Parathyroid adenoma (tissue), 2 donors: ENCODE measurements around the gene PHKB.

Source experiments
- H2AFZ ChIP-seq: fragments of 300-600 bp; sonication (generic); one replicate; pipeline ENCODE4 v1.7.0; 2017; ENCODE audit warnings: antibody characterized with exemption, mild to moderate bottlenecking
- H3K27ac ChIP-seq: fragments of 300-600 bp; sonication (generic); one replicate; pipeline ENCODE4 v1.7.0; 2017
- H3K27me3 ChIP-seq: fragments of 300-600 bp; sonication (generic); one replicate; pipeline ENCODE4 v1.7.0; 2017; ENCODE audit warnings: low read length; ENCODE audit not compliant: control insufficient read depth, insufficient read depth
- H3K36me3 ChIP-seq: fragments of 300-600 bp; sonication (generic); one replicate; pipeline ENCODE4 v1.7.0; 2017; ENCODE audit warnings: low read length; ENCODE audit not compliant: control insufficient read depth, insufficient read depth
- H3K4me1 ChIP-seq: fragments of 300-600 bp; sonication (generic); one replicate; pipeline ENCODE4 v1.7.0; 2017; ENCODE audit warnings: control low read depth
- H3K4me2 ChIP-seq: fragments of 300-600 bp; sonication (generic); one replicate; pipeline ENCODE4 v1.7.0; 2017; ENCODE audit warnings: low read length
- H3K4me3 ChIP-seq: fragments of 300-600 bp; sonication (generic); one replicate; pipeline ENCODE4 v1.7.0; 2017; ENCODE audit warnings: low read depth, low read length
- H3K79me2 ChIP-seq: fragments of 300-600 bp; sonication (generic); one replicate; pipeline ENCODE4 v1.7.0; 2017; ENCODE audit warnings: control low read depth
- H3K9ac ChIP-seq: fragments of 300-600 bp; sonication (generic); one replicate; pipeline ENCODE4 v1.7.0; 2017; ENCODE audit warnings: mild to moderate bottlenecking
- H3K9me3 ChIP-seq: fragments of 300-600 bp; sonication (generic); one replicate; pipeline ENCODE4 v1.7.0; 2017; ENCODE audit warnings: low read length; ENCODE audit not compliant: control insufficient read depth
- CTCF ChIP-seq: fragments of 300-600 bp; sonication (generic); IDR thresholded peaks from one replicate; pipeline ENCODE4 v1.7.0; 2017; ENCODE audit warnings: antibody characterized with exemption, mild to moderate bottlenecking
- donor health status: primary hyperparathyroidism.

The PHKB gene

GRCh38 chr16:47634727-47635126, 173.6 kb downstream of the PHKB start:
- Histone ChIP-seq H3K9ac (no peak overlapping the region), H3K4me3 (no peak overlapping the region), H3K4me2 (no peak overlapping the region), H3K9me3 (no peaks in the 10 kb centered on the region), H3K79me2 (no peaks in the 10 kb centered on the region), H3K27ac (no peak overlapping the region), H3K27me3 (no peaks in the 10 kb centered on the region), H3K36me3 (no peaks in the 10 kb centered on the region), H3K4me1 (no peaks in the 10 kb centered on the region), H2AFZ (no peak overlapping the region)
- no peak for TF ChIP-seq CTCF

GRCh38 chr16:47636501-47637099, 175.5 kb downstream of the PHKB start:
- TF ChIP-seq CTCF: no peak
- H2AFZ ChIP-seq: no peak overlapping the region
- H3K4me1 ChIP-seq: no peaks in the 10 kb centered on the region
- H3K27ac ChIP-seq: no peak overlapping the region
- H3K9ac ChIP-seq: no peak overlapping the region
- H3K79me2 ChIP-seq: no peaks in the 10 kb centered on the region
- H3K4me3 ChIP-seq: no peak overlapping the region
- no peaks in the 10 kb centered on the region for H3K27me3 ChIP-seq
- H3K9me3 ChIP-seq: no peaks in the 10 kb centered on the region
- H3K4me2 ChIP-seq: no peak overlapping the region
- no peaks in the 10 kb centered on the region for H3K36me3 ChIP-seq

GRCh38 chr16:47638175-47638574, 177.0 kb downstream of the PHKB start:
- no peak overlapping the region for H3K27ac ChIP-seq
- no peaks in the 10 kb centered on the region for H3K36me3 ChIP-seq
- no peak for TF ChIP-seq CTCF

DNA sequence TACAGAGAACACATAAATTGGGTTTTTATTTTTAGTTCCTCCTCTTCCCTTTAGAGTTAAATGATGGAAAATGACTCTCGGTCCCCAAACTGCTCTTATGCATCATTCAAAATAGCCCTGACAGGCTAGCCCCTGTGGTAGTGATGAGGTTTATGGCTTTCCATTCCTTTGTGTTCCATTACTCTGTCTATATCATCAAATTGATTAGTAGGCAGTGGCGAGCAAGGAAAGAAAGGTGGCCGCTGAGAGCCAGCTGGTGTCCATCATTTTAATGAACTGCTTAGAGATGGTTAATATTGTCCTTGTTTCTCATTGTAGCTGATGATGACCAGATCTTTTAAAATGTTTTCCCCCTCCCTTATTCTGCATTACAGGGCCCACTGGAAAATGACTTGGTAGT, 179.5 kb downstream of the PHKB start:
- Histone ChIP-seq H3K36me3 (no peaks in the 10 kb centered on the region), H3K4me2 (no peak overlapping the region), H3K9ac (no peak overlapping the region), H3K4me1 (no peaks in the 10 kb centered on the region), H2AFZ (no peak overlapping the region), H3K9me3 (no peaks in the 10 kb centered on the region), H3K4me3 (no peak overlapping the region), H3K27me3 (no peaks in the 10 kb centered on the region), H3K27ac (no peak overlapping the region), H3K79me2 (no peaks in the 10 kb centered on the region)
- TF ChIP-seq CTCF: no peak

More at GRCh38 chr16:47638175-47638574, 177.0 kb downstream of the PHKB start:
- Histone ChIP-seq H3K4me3 (no peak overlapping the region), H3K4me2 (no peak overlapping the region), H3K27me3 (no peaks in the 10 kb centered on the region), H3K4me1 (no peaks in the 10 kb centered on the region), H3K9me3 (no peaks in the 10 kb centered on the region), H2AFZ (no peak overlapping the region), H3K79me2 (no peaks in the 10 kb centered on the region), H3K9ac (no peak overlapping the region)

GRCh38 chr16:47643323-47644000, 182.3 kb downstream of the PHKB start:
- H3K36me3 ChIP-seq: no peaks in the 10 kb centered on the region
- H3K9me3 ChIP-seq: no peaks in the 10 kb centered on the region
- H3K79me2 ChIP-seq: no peaks in the 10 kb centered on the region
- H2AFZ ChIP-seq: no peak overlapping the region
- TF ChIP-seq CTCF: no peak
- H3K9ac ChIP-seq: no peak overlapping the region
- H3K27me3 ChIP-seq: no peaks in the 10 kb centered on the region
- H3K4me1 ChIP-seq: no peaks in the 10 kb centered on the region
- no peak overlapping the region for H3K4me2 ChIP-seq
- no peak overlapping the region for H3K27ac ChIP-seq
- H3K4me3 ChIP-seq: no peak overlapping the region
